ENCODE measurements around the gene GPD1. TPM values are rescaled to one million over a fixed set of nuclear protein-coding genes. Genes with fewer than 3 reads are reported as not detected.

GPD1 gene
- total and polyA plus RNA-seq, 10 of the 15 experiments (the other 5 are each of a cell fraction or from before 2014, with no cell fraction given), result 0.04 to 0.61 (median 0.26) TPM; not detected in 1

DNA sequence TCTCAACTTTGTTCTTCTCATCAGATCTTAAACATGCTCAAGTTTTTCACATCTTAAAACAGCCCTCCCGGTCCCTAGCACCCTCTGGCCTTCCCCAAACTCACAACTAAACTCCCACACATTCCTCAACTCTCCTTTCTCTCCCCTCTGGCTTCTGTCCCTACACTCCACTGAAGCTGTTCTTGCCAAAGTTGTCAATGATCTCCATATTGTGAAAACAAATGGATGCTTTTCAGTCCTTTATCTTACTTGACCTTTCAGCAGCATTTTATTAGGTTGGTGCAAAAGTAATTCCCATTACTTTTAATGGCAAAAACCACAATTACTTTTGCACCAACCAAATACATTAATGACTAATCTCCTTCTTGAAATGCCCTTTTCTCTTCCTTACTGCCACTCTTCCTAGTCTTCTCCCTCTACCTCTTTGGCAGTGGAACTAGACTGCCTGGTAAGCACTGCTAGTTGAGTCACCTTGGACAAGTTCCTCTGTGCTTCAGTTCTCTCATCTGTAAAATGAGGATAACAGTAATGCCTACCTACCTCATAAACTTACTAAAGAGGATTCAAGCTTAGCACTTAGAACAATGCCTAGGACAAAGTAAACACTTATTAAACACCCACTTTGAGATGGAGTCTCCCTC, 47.4 kb downstream of the GPD1 start:
- in situ Hi-C loops (cut with MboI), result no loop called here
- H3K4me1 ChIP-seq (ENCODE audit: control insufficient read depth, insufficient read depth, low read length), result no peaks in the 10 kb centered on the region
- CTCF ChIA-PET, result interaction anchor here (0.6 to 1.0 kb wide), 2 partner anchors 39 to 62 kb away, joined by 3 read pairs; partner anchors contain the start of gene COX14
- TF ChIP-seq FOXK2 (IDR thresholded peaks at IDR 0.05), result no peak
- TF ChIP-seq MYC (IDR thresholded peaks at IDR 0.05; ENCODE audit: insufficient read depth, insufficient read length, insufficient replicate concordance, low read length, severe bottlenecking), result no peak
- no peak for TF ChIP-seq SPI1 (IDR thresholded peaks at IDR 0.05; ENCODE audit: borderline replicate concordance, insufficient read depth, low read depth, low read length)
- TF ChIP-seq, protein P1, sequence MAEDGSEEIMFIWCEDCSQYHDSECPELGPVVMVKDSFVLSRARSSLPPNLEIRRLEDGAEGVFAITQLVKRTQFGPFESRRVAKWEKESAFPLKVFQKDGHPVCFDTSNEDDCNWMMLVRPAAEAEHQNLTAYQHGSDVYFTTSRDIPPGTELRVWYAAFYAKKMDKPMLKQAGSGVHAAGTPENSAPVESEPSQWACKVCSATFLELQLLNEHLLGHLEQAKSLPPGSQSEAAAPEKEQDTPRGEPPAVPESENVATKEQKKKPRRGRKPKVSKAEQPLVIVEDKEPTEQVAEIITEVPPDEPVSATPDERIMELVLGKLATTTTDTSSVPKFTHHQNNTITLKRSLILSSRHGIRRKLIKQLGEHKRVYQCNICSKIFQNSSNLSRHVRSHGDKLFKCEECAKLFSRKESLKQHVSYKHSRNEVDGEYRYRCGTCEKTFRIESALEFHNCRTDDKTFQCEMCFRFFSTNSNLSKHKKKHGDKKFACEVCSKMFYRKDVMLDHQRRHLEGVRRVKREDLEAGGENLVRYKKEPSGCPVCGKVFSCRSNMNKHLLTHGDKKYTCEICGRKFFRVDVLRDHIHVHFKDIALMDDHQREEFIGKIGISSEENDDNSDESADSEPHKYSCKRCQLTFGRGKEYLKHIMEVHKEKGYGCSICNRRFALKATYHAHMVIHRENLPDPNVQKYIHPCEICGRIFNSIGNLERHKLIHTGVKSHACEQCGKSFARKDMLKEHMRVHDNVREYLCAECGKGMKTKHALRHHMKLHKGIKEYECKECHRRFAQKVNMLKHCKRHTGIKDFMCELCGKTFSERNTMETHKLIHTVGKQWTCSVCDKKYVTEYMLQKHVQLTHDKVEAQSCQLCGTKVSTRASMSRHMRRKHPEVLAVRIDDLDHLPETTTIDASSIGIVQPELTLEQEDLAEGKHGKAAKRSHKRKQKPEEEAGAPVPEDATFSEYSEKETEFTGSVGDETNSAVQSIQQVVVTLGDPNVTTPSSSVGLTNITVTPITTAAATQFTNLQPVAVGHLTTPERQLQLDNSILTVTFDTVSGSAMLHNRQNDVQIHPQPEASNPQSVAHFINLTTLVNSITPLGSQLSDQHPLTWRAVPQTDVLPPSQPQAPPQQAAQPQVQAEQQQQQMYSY (CRISPR knock-in tag; IDR thresholded peaks at IDR 0.05), result no peak
- TF ChIP-seq, protein P2, sequence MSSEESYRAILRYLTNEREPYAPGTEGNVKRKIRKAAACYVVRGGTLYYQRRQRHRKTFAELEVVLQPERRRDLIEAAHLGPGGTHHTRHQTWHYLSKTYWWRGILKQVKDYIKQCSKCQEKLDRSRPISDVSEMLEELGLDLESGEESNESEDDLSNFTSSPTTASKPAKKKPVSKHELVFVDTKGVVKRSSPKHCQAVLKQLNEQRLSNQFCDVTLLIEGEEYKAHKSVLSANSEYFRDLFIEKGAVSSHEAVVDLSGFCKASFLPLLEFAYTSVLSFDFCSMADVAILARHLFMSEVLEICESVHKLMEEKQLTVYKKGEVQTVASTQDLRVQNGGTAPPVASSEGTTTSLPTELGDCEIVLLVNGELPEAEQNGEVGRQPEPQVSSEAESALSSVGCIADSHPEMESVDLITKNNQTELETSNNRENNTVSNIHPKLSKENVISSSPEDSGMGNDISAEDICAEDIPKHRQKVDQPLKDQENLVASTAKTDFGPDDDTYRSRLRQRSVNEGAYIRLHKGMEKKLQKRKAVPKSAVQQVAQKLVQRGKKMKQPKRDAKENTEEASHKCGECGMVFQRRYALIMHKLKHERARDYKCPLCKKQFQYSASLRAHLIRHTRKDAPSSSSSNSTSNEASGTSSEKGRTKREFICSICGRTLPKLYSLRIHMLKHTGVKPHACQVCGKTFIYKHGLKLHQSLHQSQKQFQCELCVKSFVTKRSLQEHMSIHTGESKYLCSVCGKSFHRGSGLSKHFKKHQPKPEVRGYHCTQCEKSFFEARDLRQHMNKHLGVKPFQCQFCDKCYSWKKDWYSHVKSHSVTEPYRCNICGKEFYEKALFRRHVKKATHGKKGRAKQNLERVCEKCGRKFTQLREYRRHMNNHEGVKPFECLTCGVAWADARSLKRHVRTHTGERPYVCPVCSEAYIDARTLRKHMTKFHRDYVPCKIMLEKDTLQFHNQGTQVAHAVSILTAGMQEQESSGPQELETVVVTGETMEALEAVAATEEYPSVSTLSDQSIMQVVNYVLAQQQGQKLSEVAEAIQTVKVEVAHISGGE (CRISPR knock-in tag; IDR thresholded peaks at IDR 0.05), result no peak
- TF ChIP-seq ZZZ3 (IDR thresholded peaks at IDR 0.05; ENCODE audit: control insufficient read depth, insufficient read length, low read depth), result no peak
- no peak for TF ChIP-seq ESRRA (IDR thresholded peaks at IDR 0.05; ENCODE audit: low read length)
- TF ChIP-seq PAX8 (IDR thresholded peaks at IDR 0.05), result no peak
- TF ChIP-seq BRCA1 (IDR thresholded peaks at IDR 0.05; ENCODE audit: low read depth, low read length), result no peak
- TF ChIP-seq, protein P3, sequence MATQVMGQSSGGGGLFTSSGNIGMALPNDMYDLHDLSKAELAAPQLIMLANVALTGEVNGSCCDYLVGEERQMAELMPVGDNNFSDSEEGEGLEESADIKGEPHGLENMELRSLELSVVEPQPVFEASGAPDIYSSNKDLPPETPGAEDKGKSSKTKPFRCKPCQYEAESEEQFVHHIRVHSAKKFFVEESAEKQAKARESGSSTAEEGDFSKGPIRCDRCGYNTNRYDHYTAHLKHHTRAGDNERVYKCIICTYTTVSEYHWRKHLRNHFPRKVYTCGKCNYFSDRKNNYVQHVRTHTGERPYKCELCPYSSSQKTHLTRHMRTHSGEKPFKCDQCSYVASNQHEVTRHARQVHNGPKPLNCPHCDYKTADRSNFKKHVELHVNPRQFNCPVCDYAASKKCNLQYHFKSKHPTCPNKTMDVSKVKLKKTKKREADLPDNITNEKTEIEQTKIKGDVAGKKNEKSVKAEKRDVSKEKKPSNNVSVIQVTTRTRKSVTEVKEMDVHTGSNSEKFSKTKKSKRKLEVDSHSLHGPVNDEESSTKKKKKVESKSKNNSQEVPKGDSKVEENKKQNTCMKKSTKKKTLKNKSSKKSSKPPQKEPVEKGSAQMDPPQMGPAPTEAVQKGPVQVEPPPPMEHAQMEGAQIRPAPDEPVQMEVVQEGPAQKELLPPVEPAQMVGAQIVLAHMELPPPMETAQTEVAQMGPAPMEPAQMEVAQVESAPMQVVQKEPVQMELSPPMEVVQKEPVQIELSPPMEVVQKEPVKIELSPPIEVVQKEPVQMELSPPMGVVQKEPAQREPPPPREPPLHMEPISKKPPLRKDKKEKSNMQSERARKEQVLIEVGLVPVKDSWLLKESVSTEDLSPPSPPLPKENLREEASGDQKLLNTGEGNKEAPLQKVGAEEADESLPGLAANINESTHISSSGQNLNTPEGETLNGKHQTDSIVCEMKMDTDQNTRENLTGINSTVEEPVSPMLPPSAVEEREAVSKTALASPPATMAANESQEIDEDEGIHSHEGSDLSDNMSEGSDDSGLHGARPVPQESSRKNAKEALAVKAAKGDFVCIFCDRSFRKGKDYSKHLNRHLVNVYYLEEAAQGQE (IDR thresholded peaks at IDR 0.05; ENCODE audit: low read depth, low read length), result no peak
- TF ChIP-seq CHD2 (IDR thresholded peaks at IDR 0.05; ENCODE audit: borderline replicate concordance, low read depth, low read length), result no peak
- TF ChIP-seq MTA3 (IDR thresholded peaks at IDR 0.05; ENCODE audit: borderline replicate concordance, low read length), result no peak
- TF ChIP-seq KDM1A (IDR thresholded peaks at IDR 0.05; ENCODE audit: borderline replicate concordance), result no peak

More for the DNA sequence above, 47.4 kb downstream of the GPD1 start:
- H3K79me2 ChIP-seq (ENCODE audit: control insufficient read depth, insufficient read depth, low read length), result no peaks in the 10 kb centered on the region; the same call in 1 of the 2 replicates
- no peaks in the 10 kb centered on the region; a peak in 1 of 4 replicates for H3K36me3 ChIP-seq (ENCODE audit: control insufficient read depth in 2 of 2, insufficient read depth in 2 of 2, low read length in 1 of 2)
- intact Hi-C loops (cut with micrococcal nuclease; ENCODE audit: unreplicated experiment), result no loop called here
- ATAC-seq (no peak), DNase-seq (ENCODE audit: low read depth, low spot score) (no peak), FAIRE-seq (no peak)
- no peak overlapping the region for H3K9ac ChIP-seq (ENCODE audit: control insufficient read depth, insufficient read depth, low read length)
- H3K4me3 ChIP-seq, result no peak overlapping the region
- H4K20me1 ChIP-seq (ENCODE audit: control insufficient read depth, insufficient read depth), result no peaks in the 10 kb centered on the region
- no peaks in the 10 kb centered on the region for H3K9me3 ChIP-seq (replicated peaks; ENCODE audit: control insufficient read depth, insufficient read depth, low read length)
- H3K27ac ChIP-seq (ENCODE audit: control insufficient read depth, insufficient read depth), result no peak overlapping the region
- ChIA-PET SMC1A (ENCODE audit: uncharacterized antibody, unreplicated experiment) (interaction anchor here (0.9 kb wide), 1 partner anchor 40 kb away, joined by 3 read pairs; no protein-coding TSS in a partner anchor), POLR2A (interaction anchor here (0.5 kb wide), 1 partner anchor 253 kb away, joined by 7 read pairs; no protein-coding TSS in a partner anchor), RAD21 (ENCODE audit: unreplicated experiment) (no interaction called here)
- WGBS (ENCODE audit: insufficient coverage, insufficient replicate concordance, low lambda C conversion rate, missing lambda C conversion rate), result 77% methylated on average over 1 of the region's 1 CpG
- H2AFZ ChIP-seq (ENCODE audit: control insufficient read depth, low read depth, low read length), result no peak overlapping the region
- TSS peak; percentile 54 for BruUV-seq (replicated peaks)
- H3K27me3 ChIP-seq (replicated peaks in 1 of 2; ENCODE audit: control insufficient read depth in 2 of 2, insufficient read depth in 2 of 2, low read length in 1 of 2), result no peaks in the 10 kb centered on the region
- no peak overlapping the region for H3K4me2 ChIP-seq (ENCODE audit: control insufficient read depth, insufficient read depth)

All from GM12878 (cell line).